A549 (cell line): ENCODE data around the gene DNAJC5.

Source experiments
- ATOH8 ChIP-seq: fragments of 250-450 bp; sonication (Bioruptor Pico); IDR thresholded peaks from 2 replicates; pipeline ENCODE4 v1.5.0; 2020; ENCODE audit warnings: low read depth, mild to moderate bottlenecking, moderate library complexity
- CTCF ChIP-seq: fragments of >200 bp; sonication (Bioruptor Twin); formaldehyde crosslinking; IDR thresholded peaks from 3 replicates; pipeline ENCODE4 v1.5.1; 2016
- EP300 ChIP-seq, 2 experiments: fragments of >200 bp; sonication (Bioruptor Twin); formaldehyde crosslinking; IDR thresholded peaks; 2 replicates in 1 of 2; 3 replicates in 1 of 2; pipeline ENCODE4 v1.6.1; 2016 to 2017
- ESRRA ChIP-seq: fragments of 150-350 bp; IDR thresholded peaks from 2 replicates; pipeline ENCODE4 v1.6.1; 2014; ENCODE audit warnings: mild to moderate bottlenecking, low read length, borderline replicate concordance
- JUN ChIP-seq, 2 experiments: fragments of >200 bp; sonication (Bioruptor Twin); formaldehyde crosslinking; IDR thresholded peaks; 2 replicates in 1 of 2; 3 replicates in 1 of 2; pipeline ENCODE4 v1.6.1; 2016 to 2017
- POLR2A ChIP-seq: IDR thresholded peaks from 2 replicates; pipeline ENCODE4 v1.6.1; 2012; ENCODE audit warnings: mild to moderate bottlenecking, low read length
- REST ChIP-seq: fragments of 200-600 bp; sonication (generic); IDR thresholded peaks from 2 replicates; pipeline ENCODE4 v1.6.1; 2016; ENCODE audit warnings: antibody characterized with exemption, mild to moderate bottlenecking, moderate library complexity
- RFX5 ChIP-seq: fragments of 450-650 bp; IDR thresholded peaks from 2 replicates; pipeline ENCODE4 v1.7.1; 2014; ENCODE audit warnings: antibody characterized with exemption, mild to moderate bottlenecking, moderate library complexity
- SREBF2 ChIP-seq: fragments of 450-650 bp; IDR thresholded peaks from 2 replicates; pipeline ENCODE4 v1.6.1; 2014; ENCODE audit warnings: mild to moderate bottlenecking, moderate library complexity

DNA sequence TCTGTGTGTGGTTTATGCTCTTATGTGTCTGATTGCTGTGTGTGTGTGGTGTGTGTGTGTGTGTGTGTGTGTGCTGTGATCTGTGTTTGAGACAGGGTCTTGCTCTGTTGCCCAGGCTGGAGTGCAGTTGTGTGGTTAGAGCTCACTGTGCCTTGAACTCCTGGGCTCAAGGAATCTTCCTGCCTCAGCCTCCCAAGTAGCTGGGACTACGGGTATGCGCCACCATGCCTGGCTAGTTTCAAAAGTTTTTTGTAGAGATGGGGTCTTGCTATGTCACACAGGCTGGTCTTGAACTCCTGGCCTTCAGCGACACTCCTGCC is 78.2 kb downstream of the DNAJC5 start:
- TF ChIP-seq JUN (IDR thresholded peaks at IDR 0.05) = no peak
- no peak for TF ChIP-seq ATOH8 (CRISPR knock-in tag)
- TF ChIP-seq SREBF2 = no peak
- no peak for TF ChIP-seq POLR2A
- TF ChIP-seq RFX5 = no peak
- TF ChIP-seq CTCF = no peak
- no peak for TF ChIP-seq ESRRA
- TF ChIP-seq REST = no peak
- TF ChIP-seq EP300 (IDR thresholded peaks at IDR 0.05) = no peak
